Left ventricle myocardium inferior (tissue), 1 donor: ENCODE measurements around the gene CNNM4. TPM values are rescaled to one million over a fixed set of nuclear protein-coding genes. Genes with fewer than 3 reads are reported as not detected.
A peak's percentile ranks its signal among the peaks of the same experiment; 100 is the strongest.

Source experiments
- DNase-seq: peaks from one replicate; pipeline ENCODE4 v3.0.0-alpha.2; 2020
- H3K27ac ChIP-seq: fragments of 200-600 bp; replicated peaks from 2 replicates; pipeline ENCODE4 v1.8.0; 2021
- H3K27me3 ChIP-seq: fragments of 200-600 bp; 2 replicates; pipeline ENCODE4 v1.8.0; 2021; ENCODE audit warnings: low read depth
- H3K36me3 ChIP-seq: fragments of 200-600 bp; 2 replicates; pipeline ENCODE4 v1.8.0; 2021
- H3K4me1 ChIP-seq: fragments of 200-600 bp; 2 replicates; pipeline ENCODE4 v1.8.0; 2021
- H3K4me3 ChIP-seq: fragments of 200-600 bp; 2 replicates; pipeline ENCODE4 v1.8.0; 2021; ENCODE audit warnings: mild to moderate bottlenecking, moderate library complexity
- H3K9me3 ChIP-seq: fragments of 200-600 bp; replicated peaks from 2 replicates; pipeline ENCODE4 v1.8.0; 2021
- intact Hi-C: fragments of 100-400 bp; cut with micrococcal nuclease; formaldehyde crosslinking; loops from one replicate; pipeline ENCODE4 v1.11.0; 2022
- total RNA-seq: library from RNA; stranded (reverse); fragmentation: NEBNext Ultra II Directional; extraction: Animal tissue kit (Norgen Biotek cat#: 25700); gene quantifications from one replicate; pipeline ENCODE4 v1.2.1, GENCODE V29; 2021
- TF ChIP-seq, protein P1 (sequence below): fragments of 200-600 bp; IDR thresholded peaks from 2 replicates; pipeline ENCODE4 v1.8.0; 2021; ENCODE audit warnings: antibody characterized with exemption, mild to moderate bottlenecking, borderline replicate concordance
- donor health status: DM: no; HTN: yes; CAD: no; lungs with severe emphysema.

Gene CNNM4
- total RNA-seq, 1 donor from 2014 or later, result 28.9 TPM

DNA sequence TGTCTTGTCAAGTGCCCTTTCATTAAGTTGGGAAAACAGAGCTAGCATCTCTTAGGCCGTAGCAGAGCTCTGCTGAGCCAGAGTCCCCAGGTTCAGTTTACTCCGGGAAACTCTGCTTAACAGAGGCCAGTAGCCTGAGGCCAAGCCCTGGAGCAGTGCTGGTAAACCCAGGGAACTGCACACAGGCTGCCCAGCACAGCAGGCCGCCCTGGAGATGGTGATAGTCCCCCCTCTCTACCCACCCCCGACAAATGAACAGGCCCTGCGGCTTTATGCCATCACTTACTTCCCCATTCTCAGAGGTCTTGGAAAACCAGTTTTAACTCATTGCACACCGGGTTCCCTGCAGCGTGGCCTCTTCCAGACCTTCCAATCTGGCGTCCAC, 3.5 kb downstream of the CNNM4 start:
- H3K9me3 ChIP-seq, result no peaks in the 10 kb centered on the region
- H3K4me3 ChIP-seq, result peak overlapping the region; percentile 77
- H3K4me1 ChIP-seq, result peaks cover 50% of the 10 kb centered on the region
- no peaks in the 10 kb centered on the region for H3K27me3 ChIP-seq
- peak overlapping the region; percentile 7 for H3K27ac ChIP-seq
- no peaks in the 10 kb centered on the region for H3K36me3 ChIP-seq
- intact Hi-C loops, result no loop called here
- TF ChIP-seq, protein P1, sequence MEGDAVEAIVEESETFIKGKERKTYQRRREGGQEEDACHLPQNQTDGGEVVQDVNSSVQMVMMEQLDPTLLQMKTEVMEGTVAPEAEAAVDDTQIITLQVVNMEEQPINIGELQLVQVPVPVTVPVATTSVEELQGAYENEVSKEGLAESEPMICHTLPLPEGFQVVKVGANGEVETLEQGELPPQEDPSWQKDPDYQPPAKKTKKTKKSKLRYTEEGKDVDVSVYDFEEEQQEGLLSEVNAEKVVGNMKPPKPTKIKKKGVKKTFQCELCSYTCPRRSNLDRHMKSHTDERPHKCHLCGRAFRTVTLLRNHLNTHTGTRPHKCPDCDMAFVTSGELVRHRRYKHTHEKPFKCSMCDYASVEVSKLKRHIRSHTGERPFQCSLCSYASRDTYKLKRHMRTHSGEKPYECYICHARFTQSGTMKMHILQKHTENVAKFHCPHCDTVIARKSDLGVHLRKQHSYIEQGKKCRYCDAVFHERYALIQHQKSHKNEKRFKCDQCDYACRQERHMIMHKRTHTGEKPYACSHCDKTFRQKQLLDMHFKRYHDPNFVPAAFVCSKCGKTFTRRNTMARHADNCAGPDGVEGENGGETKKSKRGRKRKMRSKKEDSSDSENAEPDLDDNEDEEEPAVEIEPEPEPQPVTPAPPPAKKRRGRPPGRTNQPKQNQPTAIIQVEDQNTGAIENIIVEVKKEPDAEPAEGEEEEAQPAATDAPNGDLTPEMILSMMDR, result no peak
- no peak for DNase-seq

- DNase-seq, result no peak
- peaks cover 43% of the 10 kb centered on the region for H3K4me1 ChIP-seq
- intact Hi-C loops, result no loop called here
- H3K27ac ChIP-seq, result no peak overlapping the region
- no peak overlapping the region for H3K4me3 ChIP-seq
- no peaks in the 10 kb centered on the region for H3K36me3 ChIP-seq
- no peaks in the 10 kb centered on the region for H3K9me3 ChIP-seq
- H3K27me3 ChIP-seq, result no peaks in the 10 kb centered on the region
- TF ChIP-seq, protein P1, result no peak
These were observed 6.6 kb downstream of the CNNM4 start for GRCh38 chr2:96767135-96767871.

GRCh38 chr2:96768083-96768561, 7.4 kb downstream of the CNNM4 start:
- no peaks in the 10 kb centered on the region for H3K9me3 ChIP-seq
- intact Hi-C loops, result no loop called here
- H3K27me3 ChIP-seq, result no peaks in the 10 kb centered on the region
- H3K4me3 ChIP-seq, result no peak overlapping the region
- no peak overlapping the region for H3K27ac ChIP-seq
- peaks cover 38% of the 10 kb centered on the region for H3K4me1 ChIP-seq
- no peak for DNase-seq
- H3K36me3 ChIP-seq, result no peaks in the 10 kb centered on the region
- TF ChIP-seq, protein P1, result no peak

- Histone ChIP-seq H3K27me3 (no peaks in the 10 kb centered on the region), H3K27ac (peak overlapping the region; percentile 79), H3K9me3 (no peaks in the 10 kb centered on the region), H3K4me3 (peak overlapping the region; percentile 29), H3K36me3 (no peaks in the 10 kb centered on the region), H3K4me1 (peaks cover 31% of the 10 kb centered on the region)
- TF ChIP-seq, protein P1, result no peak
- peak; percentile 80 for DNase-seq
- intact Hi-C loops, result no loop called here
These were observed 9.1 kb downstream of the CNNM4 start for GRCh38 chr2:96769814-96770213.

DNA sequence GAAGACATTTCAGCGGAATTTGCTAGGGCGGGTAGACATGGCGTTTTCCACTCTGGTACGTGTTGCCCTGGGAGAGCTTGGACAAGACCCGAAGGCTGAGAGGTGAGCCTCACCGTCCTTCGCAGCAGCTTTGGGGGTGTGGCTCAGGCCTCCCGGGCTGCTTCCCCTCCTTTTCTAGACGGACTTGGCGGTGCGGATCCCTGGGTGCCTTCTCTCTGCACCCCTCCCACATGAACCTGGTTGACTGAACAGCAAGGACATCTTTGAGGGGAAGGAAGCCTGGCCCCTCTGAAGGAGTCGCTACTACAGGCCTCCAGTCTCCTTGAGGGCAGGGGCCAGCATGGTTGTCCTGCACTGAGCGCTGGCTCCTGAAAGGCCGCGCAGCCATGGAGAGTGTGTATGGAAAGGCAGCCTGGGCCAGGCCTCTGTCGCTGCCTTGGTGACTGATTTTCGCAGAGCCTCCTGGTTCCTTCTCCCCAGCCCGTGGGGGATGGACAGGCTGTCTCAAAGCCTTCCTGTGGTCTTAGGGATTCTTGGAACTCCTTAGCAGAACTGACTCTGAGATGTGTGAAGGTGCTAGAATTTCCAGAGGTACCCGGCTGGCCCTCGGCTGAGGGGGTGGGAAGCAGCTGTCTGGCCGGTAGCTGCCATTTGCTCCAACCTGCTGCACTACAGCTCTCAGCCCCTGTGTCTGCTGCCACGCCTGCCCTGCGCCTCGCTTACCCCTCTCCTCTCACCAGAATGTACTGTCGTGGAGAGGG, 9.9 kb downstream of the CNNM4 start:
- TF ChIP-seq, protein P1, result no peak
- intact Hi-C loops, result no loop called here
- DNase-seq, result no peak
- no peaks in the 10 kb centered on the region for H3K9me3 ChIP-seq
- peaks cover 31% of the 10 kb centered on the region for H3K4me1 ChIP-seq
- no peaks in the 10 kb centered on the region for H3K27me3 ChIP-seq
- no peaks in the 10 kb centered on the region for H3K36me3 ChIP-seq
- H3K4me3 ChIP-seq, result no peak overlapping the region
- H3K27ac ChIP-seq, result peak overlapping the region; percentile 79
